GM19351 (cell line): ENCODE measurements around the gene TMEM260.
"Not testable (repeated sequence)": the region's sequence is repeated elsewhere in the genome, so short reads cannot be mapped to it uniquely, and the experiment has no call there.

Experiments
- ATAC-seq: cut with Tn5 transposase; IDR thresholded peaks from one replicate; pipeline ENCODE4 v1.9.1; 2021; ENCODE audit warnings: mild to moderate bottlenecking, moderate library complexity; ENCODE audit not compliant: unreplicated experiment

TMEM260 gene

DNA sequence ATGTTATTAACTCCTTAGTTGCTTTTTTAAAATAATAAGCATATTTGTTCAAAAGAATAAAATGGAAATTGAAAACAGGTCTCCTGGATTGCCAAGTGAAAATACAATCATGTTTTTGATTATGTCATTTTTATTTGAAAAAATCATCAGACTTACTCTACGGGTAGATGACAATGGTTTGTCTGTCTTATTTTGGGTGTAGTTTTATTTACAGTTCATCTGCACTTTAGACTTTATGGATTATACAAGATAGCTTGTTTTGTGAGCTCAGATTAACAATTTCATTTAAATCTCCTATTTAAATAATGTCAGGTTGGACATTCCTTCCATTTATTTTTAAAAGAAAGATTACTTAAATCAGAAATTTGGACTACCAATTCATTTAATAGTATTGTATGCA, 14.8 kb downstream of the TMEM260 start:
- ATAC-seq, result no peak

DNA sequence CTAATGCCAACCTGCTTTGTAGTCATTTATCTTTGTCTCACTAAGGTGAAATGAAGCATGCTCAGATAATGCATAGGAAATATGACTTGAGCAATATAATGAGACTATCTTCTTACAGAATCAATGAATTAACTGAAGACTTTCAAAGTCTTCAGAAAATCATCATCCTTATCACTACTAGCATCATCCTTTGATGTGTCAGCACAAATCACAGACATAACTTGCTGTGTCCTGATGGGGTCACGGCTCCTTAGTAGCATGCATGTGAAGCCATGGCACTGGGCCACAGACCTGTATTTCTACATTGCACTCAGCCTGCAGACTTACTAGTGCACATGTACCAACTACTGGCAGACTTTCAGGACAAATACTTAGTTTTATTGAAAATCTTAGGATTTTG, 18.9 kb downstream of the TMEM260 start:
- ATAC-seq, result no peak

DNA sequence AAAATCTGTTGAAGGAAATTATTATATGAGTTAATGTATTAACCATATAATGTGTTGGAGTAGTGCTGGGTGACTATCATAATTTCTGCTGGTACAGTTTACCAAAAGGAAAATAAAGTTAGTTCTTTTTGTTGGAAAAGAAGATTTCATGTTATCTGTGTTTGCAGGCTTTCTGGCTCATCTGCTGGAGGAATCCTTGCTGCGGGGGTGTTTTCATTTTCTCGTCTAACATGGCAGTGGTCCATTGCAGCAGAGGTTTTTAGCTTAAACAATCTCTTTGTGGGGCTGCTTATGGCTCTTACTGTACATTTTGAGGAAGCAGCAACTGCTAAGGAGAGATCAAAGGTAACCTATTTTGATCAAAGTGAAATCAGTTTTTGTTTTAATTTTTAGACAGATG, 24.1 kb downstream of the TMEM260 start:
- no peak for ATAC-seq

DNA sequence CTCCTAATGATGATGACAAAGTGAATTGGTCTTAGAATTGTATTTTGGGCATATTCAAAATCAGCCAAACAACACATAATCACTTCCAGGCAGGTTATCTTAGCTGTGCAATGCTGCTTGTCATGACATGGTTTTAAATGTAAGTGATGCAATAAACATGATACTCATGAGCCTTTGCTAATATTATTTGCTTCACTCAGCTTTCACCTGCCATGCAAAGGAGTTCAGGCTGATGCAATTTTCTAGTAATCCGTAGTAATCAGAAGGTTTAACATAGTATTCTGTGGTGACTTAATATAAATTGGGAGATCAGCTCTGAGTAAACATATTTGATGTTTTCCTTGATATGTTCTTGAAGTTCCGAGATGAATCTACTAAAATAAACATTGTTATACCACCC, 29.1 kb downstream of the TMEM260 start:
- ATAC-seq, result no peak

DNA sequence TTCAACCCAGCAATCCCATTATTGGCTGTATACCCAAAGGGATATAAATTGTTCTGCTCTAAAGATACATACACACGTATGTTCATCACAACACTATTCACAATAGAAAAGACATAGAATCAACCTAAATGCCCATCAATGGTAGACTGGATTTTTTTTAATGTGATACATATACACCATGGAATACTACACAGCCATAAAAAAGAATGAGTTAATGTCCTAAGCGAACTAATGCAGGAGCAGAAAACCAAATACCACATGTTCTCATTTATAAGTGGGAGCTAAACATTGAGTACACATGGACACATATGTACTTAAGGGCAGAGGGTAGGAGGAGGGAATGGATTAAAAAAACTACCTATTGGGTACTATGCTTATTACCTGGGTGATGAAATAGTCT, 32.1 kb downstream of the TMEM260 start:
- not testable (repeated sequence) for ATAC-seq

DNA sequence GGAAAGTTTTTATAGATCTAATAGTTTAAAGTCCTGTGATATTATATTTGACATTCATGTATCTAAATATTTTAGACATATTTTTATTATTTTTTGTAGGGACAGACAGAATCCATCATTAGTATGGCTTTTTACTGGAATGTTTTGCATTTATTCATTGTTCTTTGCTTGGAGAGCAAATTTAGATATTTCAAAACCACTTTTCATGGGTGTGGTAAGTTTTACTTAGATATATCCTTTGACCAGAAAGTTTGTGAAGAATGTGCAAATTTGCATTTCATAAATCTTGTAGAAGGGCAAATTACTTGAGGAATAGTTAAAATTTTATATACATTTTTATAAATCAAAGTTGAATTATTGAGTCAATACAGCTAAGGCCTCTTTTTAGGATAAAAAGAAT, 37.5 kb downstream of the TMEM260 start:
- ATAC-seq, result no peak

DNA sequence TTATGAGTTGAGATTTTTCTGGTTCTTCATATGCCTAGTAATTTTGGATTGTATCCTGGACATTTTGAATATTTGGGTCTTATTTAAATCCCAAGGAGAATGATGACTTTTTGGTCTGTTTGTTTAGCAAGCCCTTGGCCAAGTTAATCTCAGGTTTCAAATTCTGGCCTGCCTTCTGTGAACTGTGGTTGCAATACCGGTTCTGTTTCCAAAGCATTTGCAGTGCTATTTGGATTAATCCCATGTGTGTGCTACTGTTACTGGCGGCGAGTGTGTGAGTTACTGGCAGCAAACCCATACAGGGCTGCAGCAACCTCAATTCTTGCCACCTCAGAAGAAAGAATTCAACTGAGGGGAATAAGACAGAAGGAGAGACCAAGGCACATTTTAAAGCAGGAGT, 51.1 kb downstream of the TMEM260 start:
- no peak for ATAC-seq

DNA sequence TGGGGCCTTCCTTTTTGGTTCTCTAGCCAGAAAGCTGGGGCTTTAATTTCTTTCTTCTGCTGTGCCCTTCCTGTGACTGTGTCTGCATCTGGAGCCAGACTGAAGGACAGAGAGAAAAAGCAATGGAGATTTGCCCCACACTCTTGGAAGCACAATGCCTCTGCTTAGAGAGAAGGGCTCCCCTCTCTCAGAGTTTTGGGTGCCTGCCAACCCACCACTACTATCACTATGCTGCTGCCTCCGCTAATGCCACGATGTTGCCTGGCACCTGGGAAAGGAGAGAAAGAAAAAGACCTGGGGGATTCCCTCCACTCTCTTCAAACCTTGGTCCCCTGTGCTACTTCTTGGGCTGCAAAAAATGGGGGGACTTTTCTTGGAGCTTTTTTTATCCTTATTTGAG, 52.6 kb downstream of the TMEM260 start:
- no peak for ATAC-seq

DNA sequence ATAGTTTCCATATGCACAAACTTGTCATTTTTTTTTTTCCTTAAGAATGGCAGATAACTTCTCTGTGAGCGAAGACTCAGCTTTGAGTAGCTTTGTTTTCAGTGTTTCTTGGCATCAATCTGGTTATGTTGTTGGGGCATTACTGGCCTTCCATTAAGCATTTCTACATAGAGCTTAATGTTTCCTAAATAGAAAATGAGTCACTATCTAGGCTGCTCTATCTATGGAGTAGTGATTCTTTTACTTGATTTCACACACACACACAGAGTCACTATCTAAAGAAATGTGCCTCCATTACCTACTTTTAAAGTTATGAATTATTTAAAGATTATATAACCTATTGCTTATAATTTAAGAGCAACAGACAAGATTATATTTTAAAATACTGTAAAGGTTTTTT, 53.9 kb downstream of the TMEM260 start:
- no peak for ATAC-seq

DNA sequence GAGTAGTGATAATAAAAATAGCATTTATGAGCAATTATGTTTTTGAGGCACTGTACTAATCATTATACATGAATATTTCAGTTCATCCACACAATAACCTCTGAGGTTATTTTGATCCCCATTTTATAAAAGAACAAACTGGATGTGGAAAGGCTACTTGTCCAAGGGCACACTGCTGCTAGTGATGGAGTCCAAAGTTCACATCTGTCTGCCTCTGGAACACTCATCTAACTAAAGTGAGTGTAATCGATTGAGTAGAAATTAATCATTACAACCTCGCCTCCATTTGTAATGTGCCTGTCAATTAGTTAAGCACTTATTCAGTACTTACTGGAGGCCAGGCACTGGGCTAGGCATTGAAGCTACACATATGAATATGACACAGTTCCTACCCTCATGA, 55.4 kb downstream of the TMEM260 start:
- no peak for ATAC-seq

DNA sequence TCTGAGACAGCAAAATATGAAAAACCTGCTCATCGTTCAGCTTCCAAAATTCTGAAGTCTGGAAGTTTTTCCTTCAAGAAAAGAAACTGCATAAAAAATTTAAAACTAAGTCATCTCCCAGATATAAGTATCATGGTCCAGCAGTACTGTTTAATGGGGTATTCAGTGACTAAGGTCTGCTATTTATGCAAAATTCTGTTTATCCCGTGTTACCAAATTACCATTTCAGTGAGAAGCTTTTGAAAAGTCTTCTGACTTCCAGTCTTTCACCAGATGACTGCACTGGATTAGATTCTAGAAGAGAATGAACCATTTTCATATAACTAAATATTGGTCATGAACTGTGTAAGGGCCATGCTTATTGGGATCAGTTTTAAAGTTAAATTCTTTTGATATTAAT, 67.9 kb downstream of the TMEM260 start:
- ATAC-seq, result no peak

DNA sequence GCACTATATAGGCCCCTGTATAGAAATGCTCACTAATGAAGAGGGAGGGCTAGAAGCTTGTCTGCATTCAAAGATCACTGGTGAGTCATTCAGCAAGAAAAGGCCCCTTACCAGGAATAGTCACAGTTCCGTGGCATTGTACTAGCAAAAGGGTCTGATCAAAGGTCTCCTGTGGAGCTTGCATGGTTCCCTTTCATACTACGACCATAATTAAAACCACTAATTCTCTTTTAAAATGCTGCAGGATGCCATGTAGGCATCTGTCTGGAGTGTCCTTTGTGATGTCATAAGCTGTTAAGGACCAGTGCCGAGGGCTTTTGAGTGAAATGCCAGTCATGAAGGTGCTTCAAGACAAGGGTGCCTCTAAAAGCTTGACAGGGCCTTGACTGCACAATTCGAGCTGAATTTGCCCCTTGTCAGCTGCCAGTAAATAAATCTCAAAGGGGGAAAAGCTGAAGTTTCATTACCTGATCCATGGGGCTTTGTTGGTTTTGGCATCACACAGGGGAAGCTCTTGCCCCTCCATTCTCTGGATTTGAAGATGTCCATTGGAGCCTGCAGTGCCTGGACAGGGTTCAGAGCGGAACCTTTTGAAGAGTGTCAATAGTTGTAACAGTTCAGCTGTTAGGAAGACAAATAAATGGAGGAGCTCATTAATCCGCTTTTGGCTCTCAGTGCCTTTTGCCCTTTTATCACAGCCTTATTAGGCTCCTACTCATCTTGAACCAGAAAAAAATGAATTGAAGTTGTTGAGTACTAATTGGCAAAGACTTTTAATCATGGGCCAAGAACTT, 69.1 kb downstream of the TMEM260 start:
- ATAC-seq, result no peak

DNA sequence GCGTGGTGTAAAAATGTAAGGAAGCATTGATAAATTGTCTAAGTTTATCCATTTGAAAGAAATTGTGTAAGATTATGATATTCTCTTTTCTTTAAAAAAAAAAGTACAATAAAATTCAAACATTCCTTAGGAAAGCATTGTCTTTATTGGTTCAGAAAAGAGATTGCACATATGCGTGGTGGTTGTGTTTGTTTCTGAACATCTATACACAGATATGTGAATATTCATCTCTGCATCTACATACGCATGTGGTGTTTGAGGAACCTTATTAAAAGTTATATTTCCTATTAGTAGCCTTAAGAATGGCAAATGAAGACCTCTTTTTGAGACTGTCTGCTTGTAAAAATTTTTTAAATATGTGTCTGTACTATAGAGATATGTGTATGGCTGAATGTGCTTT, 69.8 kb downstream of the TMEM260 start:
- ATAC-seq, result no peak

DNA sequence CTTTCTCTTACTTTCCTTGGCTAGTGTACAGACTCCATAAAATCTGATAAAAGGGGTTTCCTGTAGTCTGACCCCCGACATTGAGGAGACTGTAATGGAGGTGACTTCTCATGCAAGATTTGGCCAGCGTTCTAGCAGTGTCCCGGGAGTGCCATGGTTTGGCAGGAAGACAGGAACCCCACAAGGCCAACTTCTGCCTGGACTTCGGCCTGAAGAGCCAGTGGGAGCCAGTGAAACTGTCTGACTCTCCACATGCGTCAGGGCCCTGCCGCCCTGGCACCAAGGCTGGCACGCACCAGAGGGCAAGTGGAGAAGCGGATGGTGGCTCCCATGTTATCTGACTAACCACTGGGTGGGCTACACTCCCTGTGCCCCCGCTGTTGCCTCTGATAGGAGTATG, 70.5 kb downstream of the TMEM260 start:
- ATAC-seq, result no peak

DNA sequence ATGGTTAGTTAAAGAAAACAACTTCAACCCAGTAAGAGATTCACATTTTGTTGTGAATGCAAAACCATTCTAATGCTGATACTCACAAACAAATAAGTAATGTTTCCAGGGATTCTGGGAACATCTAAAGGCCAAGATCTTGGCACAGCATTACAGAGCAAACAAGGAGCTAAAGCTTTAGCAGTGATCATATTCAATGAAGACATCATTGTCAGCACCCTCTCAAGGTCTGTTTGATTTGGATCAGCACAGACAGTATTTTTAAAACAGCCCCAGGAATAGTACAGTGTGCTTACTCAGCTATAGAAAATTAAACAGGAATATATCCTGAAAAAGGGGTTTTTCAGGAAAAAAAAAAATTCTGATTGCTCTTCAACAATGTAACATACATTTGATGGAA, 71.4 kb downstream of the TMEM260 start:
- no peak for ATAC-seq

DNA sequence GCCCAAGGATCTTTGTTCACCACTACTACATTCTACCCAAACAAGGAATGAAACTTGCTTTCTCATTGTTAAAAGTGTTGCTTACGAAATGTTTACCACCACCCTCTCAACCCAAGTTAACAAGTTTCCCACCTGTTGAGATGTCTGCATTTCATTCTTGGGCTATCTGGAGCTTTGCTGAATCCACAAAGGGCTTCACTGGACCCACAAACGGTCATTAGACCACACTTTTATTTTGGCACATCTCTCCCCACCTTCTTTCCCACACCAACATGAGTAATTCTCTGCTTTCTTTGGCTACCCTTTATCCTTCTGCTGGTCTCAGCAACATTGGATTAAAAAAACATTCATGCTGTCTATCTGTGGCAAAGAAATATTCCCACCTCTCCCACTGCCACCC, 78.0 kb downstream of the TMEM260 start:
- no peak for ATAC-seq

DNA sequence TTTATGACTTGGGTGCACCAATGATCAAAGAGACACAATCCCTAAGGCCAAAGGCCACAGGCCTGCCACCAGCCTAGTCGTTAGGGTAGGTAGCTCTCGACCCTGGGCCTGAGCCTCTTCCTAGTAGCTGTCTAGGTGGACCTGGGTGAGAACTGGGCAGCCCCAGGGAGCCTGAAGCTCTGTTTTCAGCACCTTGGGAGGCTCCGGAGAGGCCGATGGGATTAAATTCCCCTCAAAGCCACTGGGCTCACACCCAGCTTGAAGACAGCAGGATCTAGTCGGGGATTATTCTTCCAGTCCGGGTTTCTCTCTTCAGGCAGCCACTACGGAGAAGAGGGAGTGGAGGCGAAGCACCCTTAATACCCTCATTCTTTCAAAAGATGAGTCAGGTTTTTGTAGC, 79.8 kb downstream of the TMEM260 start:
- no peak for ATAC-seq

DNA sequence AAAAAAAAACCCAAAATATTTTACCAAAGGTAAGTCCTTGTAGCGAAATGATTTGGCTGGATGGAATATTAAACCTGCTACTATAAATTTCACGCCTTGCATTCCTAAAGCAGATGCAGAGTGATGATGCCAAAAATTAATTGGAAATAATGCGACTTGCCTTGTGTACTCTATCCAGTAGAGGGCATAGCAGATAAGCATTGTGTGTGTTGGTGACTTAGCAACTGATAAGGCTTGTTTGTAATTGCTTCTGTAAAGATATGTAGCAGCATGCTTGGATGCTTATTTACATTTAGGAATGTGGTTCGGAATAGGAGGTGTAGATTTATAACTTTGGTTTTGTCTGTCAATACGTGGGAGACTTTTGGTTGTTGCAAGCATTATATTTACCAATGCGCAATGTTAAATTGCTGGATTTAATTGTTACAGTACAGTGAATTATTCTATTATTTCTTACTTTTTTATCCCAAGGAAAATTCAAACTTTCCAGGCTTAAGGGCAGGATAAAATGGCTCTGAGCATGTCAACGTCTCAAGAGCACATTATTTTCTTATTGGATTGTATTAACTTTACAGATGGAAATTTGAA, 80.5 kb downstream of the TMEM260 start:
- ATAC-seq, result peak; percentile 69

DNA sequence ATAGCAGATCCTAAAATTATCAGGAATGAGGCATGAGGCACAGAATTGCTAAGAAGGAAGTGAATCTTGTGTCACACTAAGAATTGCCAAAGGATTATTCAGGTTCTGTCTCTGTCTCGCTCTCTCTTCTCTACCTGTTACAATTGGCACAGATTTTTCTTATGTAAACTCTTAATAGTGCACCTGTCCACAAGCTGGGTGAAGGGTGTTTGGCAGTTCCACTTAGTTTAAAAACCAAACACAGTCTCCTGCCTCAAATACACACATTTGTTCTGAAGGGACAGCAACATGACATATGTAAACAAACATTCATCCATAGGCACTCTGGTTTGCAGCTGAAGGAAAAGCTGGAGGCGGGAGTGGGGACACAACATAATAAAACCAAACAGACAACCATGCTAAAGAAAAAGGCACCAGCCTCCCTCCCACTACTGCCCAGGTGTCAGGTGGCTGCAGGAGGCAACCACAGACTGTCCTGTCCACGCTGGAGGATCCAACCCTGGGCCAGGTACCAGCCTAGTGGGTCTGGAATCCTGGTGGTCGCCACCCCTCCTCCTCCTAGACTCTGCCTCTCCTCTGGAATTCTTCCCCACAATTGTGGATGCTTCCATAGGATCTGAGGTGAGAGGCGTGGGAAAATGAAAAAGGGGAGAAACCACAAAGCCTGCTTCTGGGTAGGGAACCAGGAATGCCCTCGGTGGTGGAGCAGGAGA, 81.2 kb downstream of the TMEM260 start:
- ATAC-seq, result no peak

DNA sequence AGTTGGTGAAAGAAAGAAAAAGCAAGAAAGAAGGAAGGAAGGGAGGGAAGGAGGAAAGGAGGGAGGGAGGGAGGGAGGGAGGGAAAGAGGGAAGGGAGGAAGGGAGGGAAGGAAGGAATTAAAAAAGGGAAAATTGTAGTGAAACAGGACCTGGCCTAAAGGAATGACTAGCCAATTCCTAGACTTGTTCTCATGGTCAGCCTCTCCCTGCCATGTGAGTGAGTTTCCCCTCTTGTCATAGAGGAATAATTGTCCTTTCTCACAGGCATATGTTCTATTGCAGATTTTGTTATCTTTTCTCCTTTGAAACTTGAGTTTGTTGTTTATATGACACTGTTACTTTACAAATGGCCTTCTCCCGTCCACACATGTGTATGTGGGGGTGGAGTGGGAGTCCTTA, 81.9 kb downstream of the TMEM260 start:
- no peak for ATAC-seq

DNA sequence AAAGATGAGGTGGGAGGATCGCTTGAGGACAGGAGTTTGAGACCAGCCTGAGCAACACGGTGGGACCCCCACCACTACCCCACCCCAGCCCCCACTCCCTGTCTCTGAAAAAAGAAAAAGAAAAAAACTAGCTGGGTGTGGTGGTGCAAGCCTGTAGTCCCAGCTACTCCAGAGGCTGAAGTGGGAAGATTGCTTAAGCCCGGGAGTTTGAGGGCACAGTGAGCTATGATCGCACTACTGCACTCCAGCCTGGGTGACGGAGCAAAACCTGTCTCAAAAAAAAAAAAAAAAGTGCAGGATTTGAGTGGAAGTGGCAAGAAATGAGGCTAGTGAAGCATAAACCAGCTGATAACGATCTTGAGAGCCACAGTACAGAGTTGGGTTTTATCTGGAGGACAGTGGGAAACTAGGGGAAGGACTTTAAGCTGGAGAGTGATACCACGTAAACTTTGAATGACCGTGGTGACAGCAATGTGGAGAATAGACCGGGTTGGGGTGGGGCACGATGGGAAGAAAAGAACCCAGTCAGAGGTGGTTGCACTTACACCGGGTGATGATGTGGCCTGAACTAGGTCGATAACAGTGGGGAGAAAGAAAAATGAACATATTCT, 85.3 kb downstream of the TMEM260 start:
- no peak for ATAC-seq

DNA sequence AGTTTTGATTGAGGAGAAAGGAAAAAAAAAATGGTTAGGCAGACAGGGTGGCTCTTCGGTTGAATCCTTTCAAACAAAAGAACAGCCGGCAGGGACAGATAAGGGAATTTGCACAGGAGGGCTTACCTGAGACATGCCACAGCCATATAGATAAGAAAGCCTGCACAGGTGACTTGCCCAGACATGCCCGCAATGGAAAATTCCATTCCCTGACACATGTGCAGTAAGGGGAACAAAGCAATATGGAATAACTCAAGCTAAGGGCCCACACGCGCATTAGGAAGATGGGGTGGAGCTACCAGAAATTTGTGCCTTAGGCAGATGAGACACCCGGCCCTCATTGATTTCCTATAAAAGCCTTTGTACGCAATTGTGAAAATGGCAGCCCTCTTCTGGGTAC, 86.7 kb downstream of the TMEM260 start:
- no peak for ATAC-seq
